K562 (cell line): ENCODE data around the gene CYP4F3. TPM values are rescaled to one million over a fixed set of nuclear protein-coding genes. Genes with fewer than 3 reads are reported as not detected.

ENCODE experiments used
- ATAC-seq: fragments of 200-7000 bp; cut with Tn5 transposase; 3 replicates; pipeline ENCODE4 v1.9.1; 2020; ENCODE audit warnings: moderate library complexity
- BruUV-seq: library from RNA; stranded (reverse); fragments of 400-500 nt; replicated peaks from 2 replicates; lab custom pipeline; 2021; lab: Mats Ljungman, UMichigan
- CTCF ChIA-PET: fragments of 300-600 bp; formaldehyde crosslinking; extraction: SDS; loops from one replicate; lab custom pipeline; 2021; ENCODE audit warnings: low intra/inter-chr PET ratio; lab: Yijun Ruan, JAX
- POLR2A ChIA-PET: fragments of 300-600, 350-650 bp; sonication (Branson Sonifier 250); formaldehyde crosslinking; extraction: SDS; loops from one replicate; lab custom pipeline; 2021; ENCODE audit warnings: antibody characterized with exemption, inconsistent platforms; lab: Yijun Ruan, JAX
- DNase-seq, 4 experiments: peaks; one replicate each; pipeline versions ENCODE4 v3.0.0 to v3.0.0-alpha.2; 2011 to 2018; ENCODE audit warnings: low spot score in 3 of 4, mixed read lengths in 3 of 4; ENCODE audit errors: extremely low read depth in 1 of 4
- FAIRE-seq: peaks from 2 replicates; lab custom pipeline; 2011; peaks lifted over from hg19 to GRCh38; lab: Jason Lieb, UNC
- H2AFZ ChIP-seq: 2 replicates; pipeline ENCODE4 v1.6.0; 2011; ENCODE audit warnings: low read depth, low read length, control low read depth, inconsistent platforms
- H3K27ac ChIP-seq: fragments of 200-600 bp; 3 replicates; pipeline ENCODE4 v1.8.0; 2011; ENCODE audit warnings: low read depth, mild to moderate bottlenecking, control low read depth, inconsistent platforms, low read length, moderate library complexity, mixed read lengths; ENCODE audit errors: extremely low read depth
- H3K27me3 ChIP-seq, 2 experiments: fragments of 300-600 bp in 1 of 2; 2 replicates in 1 of 2; 3 replicates in 1 of 2; pipeline versions ENCODE4 v1.6.0 to v1.8.0; 2011; ENCODE audit warnings: inconsistent platforms in 2 of 2, low read length in 2 of 2, mild to moderate bottlenecking in 1 of 2, mixed read lengths in 1 of 2, moderate library complexity in 1 of 2; ENCODE audit not compliant: control insufficient read depth in 2 of 2, insufficient read depth in 2 of 2
- H3K36me3 ChIP-seq: fragments of 300-600 bp; 3 replicates; pipeline ENCODE4 v1.8.0; 2011; ENCODE audit warnings: mild to moderate bottlenecking, low read length, inconsistent platforms; ENCODE audit not compliant: control insufficient read depth, insufficient read depth
- H3K4me1 ChIP-seq, 2 experiments: fragments of 200-600 bp in 1 of 2; replicated peaks in 1 of 2; 2 replicates in 1 of 2; 3 replicates in 1 of 2; pipeline versions ENCODE4 v1.5.1 to v1.8.0; 2011; ENCODE audit warnings: inconsistent platforms in 2 of 2, low read length in 2 of 2, mild to moderate bottlenecking in 1 of 2, mixed read lengths in 1 of 2, moderate library complexity in 1 of 2; ENCODE audit not compliant: control insufficient read depth in 2 of 2, insufficient read depth in 2 of 2
- H3K4me2 ChIP-seq: 2 replicates; pipeline ENCODE4 v1.6.1; 2011; ENCODE audit warnings: low read length, control low read depth, inconsistent platforms, mixed read lengths; ENCODE audit not compliant: insufficient read depth
- H3K4me3 ChIP-seq: fragments of 200-600 bp; sonication (generic), shearing (Covaris generic); 2 replicates; pipeline ENCODE4 v1.5.1; 2016; ENCODE audit warnings: control low read depth, inconsistent platforms
- H3K79me2 ChIP-seq: fragments of 200-600 bp; 3 replicates; pipeline ENCODE4 v1.8.0; 2011; ENCODE audit warnings: low read length, inconsistent platforms; ENCODE audit not compliant: control insufficient read depth, insufficient read depth
- H3K9ac ChIP-seq, 2 experiments: 2 replicates each; pipeline versions ENCODE4 v1.6.0 to v1.6.1; 2011; ENCODE audit warnings: low read depth in 2 of 2, low read length in 2 of 2, control low read depth in 1 of 2, inconsistent platforms in 1 of 2, mild to moderate bottlenecking in 1 of 2, mixed read lengths in 1 of 2; ENCODE audit not compliant: insufficient read depth in 1 of 2
- H3K9me1 ChIP-seq: one replicate; pipeline ENCODE4 v1.6.0; 2011; ENCODE audit warnings: inconsistent platforms, mild to moderate bottlenecking, low read length, moderate library complexity; ENCODE audit not compliant: control insufficient read depth, insufficient read depth
- H3K9me3 ChIP-seq: replicated peaks from 2 replicates; pipeline ENCODE4 v1.5.1; 2011; ENCODE audit warnings: low read depth, low read length, inconsistent platforms; ENCODE audit not compliant: control insufficient read depth, insufficient read depth
- H4K20me1 ChIP-seq: replicated peaks from 2 replicates; pipeline ENCODE4 v1.6.1; 2011; ENCODE audit warnings: low read length, inconsistent platforms, mixed read lengths; ENCODE audit not compliant: control insufficient read depth, insufficient read depth
- CREB1 ChIP-seq, 2 experiments: sonication (generic) in 1 of 2; formaldehyde crosslinking in 1 of 2; IDR thresholded peaks; 2 replicates each; pipeline versions ENCODE4 v1.6.1 to v1.8.0; 2012 to 2022; ENCODE audit warnings: inconsistent platforms in 1 of 2, mild to moderate bottlenecking in 1 of 2, missing genetic modification reagents in 1 of 2, moderate library complexity in 1 of 2
- SP1 ChIP-seq: sonication (generic); formaldehyde crosslinking; IDR thresholded peaks from 2 replicates; pipeline ENCODE4 v1.8.1; 2022; ENCODE audit warnings: mild to moderate bottlenecking, missing genetic modification reagents
- ZKSCAN1 ChIP-seq: fragments of 150-350 bp; IDR thresholded peaks from 2 replicates; pipeline ENCODE4 v1.6.1; 2016; ENCODE audit warnings: low read depth, low read length
- ZNF311 ChIP-seq: fragments of 250-450 bp; sonication (Bioruptor Pico); IDR thresholded peaks from 2 replicates; pipeline ENCODE4 v1.4.0; 2020; ENCODE audit warnings: mild to moderate bottlenecking, moderate library complexity
- WGBS: fragments of 100-300 bp; shearing (Covaris generic); methylation state at CpG from one replicate; pipeline ENCODE4 v1.1.6; 2016; ENCODE audit warnings: low coverage, mixed read lengths; ENCODE audit not compliant: insufficient coverage; ENCODE audit errors: missing lambda C conversion rate; 5-methylcytosine and 5-hydroxymethylcytosine counted together
- in situ Hi-C: fragments of 300-500 bp; cut with MboI; formaldehyde crosslinking; loops from 4 replicates; pipeline ENCODE4 v1.15.0; 2018; ENCODE audit warnings: inconsistent platforms, mixed read lengths
- intact Hi-C: fragments of 100-400 bp; cut with micrococcal nuclease; formaldehyde crosslinking; loops from 2 replicates; pipeline ENCODE4 v1.14.2; 2022
- polyA plus RNA-seq, 8 experiments: library from polyadenylated mRNA; depleted of rRNA in 4 of 8; stranded (reverse) in 5 of 8; unstranded in 3 of 8; fragments of >200 nt; fragmentation: Nextera tagmentation in 2 of 8; fragmentation: Illumina TruSeq in 1 of 8; extraction: Ambion mirVana in 2 of 8; extraction: Trizol in 1 of 8; gene quantifications; 2 replicates each; pipeline versions ENCODE4 v1.2.1 to v1.2.3, GENCODE V29; 2011 to 2014; ENCODE audit warnings: inconsistent platforms in 1 of 8, missing spikeins in 1 of 8
- total RNA-seq, 7 experiments: library from RNA; depleted of rRNA in 6 of 7; stranded (reverse); fragments of >200 nt in 6 of 7; fragmentation: Illumina TruSeq in 2 of 7; extraction: Trizol in 2 of 7; gene quantifications; 2 replicates each; pipeline versions ENCODE4 v1.2.1 to v1.2.3, GENCODE V29; 2011 to 2021; ENCODE audit warnings: low replicate concordance in 1 of 7
- TF ChIP-seq, protein P1 (sequence below): fragments of 450-650 bp; IDR thresholded peaks from 2 replicates; pipeline ENCODE4 v1.6.1; 2016; ENCODE audit warnings: low read depth, mild to moderate bottlenecking, moderate library complexity

Gene CYP4F3
- total and polyA plus RNA-seq, 9 of the 15 experiments (the other 6 are each of a cell fraction or from before 2014, with no cell fraction given) = 0.01 to 0.40 (median 0.16) TPM; not detected in 6

DNA sequence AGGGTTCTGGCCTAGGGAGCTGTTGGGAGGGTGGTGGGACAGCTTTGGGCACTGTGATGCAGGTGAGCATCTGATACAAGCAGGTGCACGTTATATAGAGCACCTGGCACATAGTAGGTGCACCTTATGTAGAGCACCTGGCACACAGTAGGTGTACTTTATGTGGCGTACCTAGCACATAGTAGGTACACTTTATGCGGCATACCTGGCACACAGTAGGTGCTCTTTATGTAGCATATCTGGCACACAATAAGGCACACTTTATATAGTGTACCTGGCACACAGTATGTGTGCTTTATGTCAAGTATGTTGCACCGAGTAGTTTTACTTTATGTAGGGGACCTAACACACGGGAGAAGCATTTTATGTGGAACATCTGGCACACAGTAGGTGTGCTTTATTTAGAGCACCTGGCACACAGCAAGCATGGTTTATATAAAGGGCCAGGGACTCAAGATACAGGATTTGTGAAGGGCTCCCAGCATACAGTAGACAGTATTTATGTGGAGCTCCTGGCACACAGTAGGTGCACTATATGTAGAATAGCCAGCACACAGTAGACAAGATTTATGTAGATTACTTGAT lies 30.6 kb downstream of the CYP4F3 start:
- Histone ChIP-seq H3K9ac (no peak overlapping the region), H4K20me1 (0 out of 2 replicates have a peak, but pooled peaks cover 3% of the 10 kb centered on the region), H2AFZ (no peak overlapping the region), H3K27ac (no peak overlapping the region), H3K4me2 (no peak overlapping the region), H3K27me3 (no peaks in the 10 kb centered on the region), H3K9me3 (no peaks in the 10 kb centered on the region), H3K4me3 (no peak overlapping the region), H3K9me1 (no peaks in the 10 kb centered on the region), H3K79me2 (no peaks in the 10 kb centered on the region), H3K36me3 (no peaks in the 10 kb centered on the region), H3K4me1 (peaks cover 0 to 7% of the 10 kb centered on the region in 2 experiments; a peak in 2 of 5 replicates)
- FAIRE-seq (no peak), DNase-seq (no peak), ATAC-seq (no peak)
- no TSS peak for BruUV-seq
- WGBS = 2% methylated on average over 5 of the region's 5 CpGs
- ChIA-PET POLR2A (interaction anchor here (0.6 to 1.2 kb wide), 2 partner anchors 9 to 1859 kb away, joined by 3 to 5 read pairs; no protein-coding TSS in a partner anchor), CTCF (no interaction called here)
- in situ Hi-C loops (no loop called here), intact Hi-C loops (no loop called here)
- TF ChIP-seq, protein P1, sequence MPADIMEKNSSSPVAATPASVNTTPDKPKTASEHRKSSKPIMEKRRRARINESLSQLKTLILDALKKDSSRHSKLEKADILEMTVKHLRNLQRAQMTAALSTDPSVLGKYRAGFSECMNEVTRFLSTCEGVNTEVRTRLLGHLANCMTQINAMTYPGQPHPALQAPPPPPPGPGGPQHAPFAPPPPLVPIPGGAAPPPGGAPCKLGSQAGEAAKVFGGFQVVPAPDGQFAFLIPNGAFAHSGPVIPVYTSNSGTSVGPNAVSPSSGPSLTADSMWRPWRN = no peak
- TF ChIP-seq ZKSCAN1 = peak; percentile 98
- no peak for TF ChIP-seq ZNF311
- TF ChIP-seq CREB1 (IDR thresholded peaks at IDR 0.05) = no peak
- no peak for TF ChIP-seq CREB1 (CRISPR knock-in tag; IDR thresholded peaks at IDR 0.05)
- TF ChIP-seq SP1 = no peak
